GM18519 (cell line): ENCODE results near the gene VPS13D.
"Not testable (repeated sequence)": the region's sequence is repeated elsewhere in the genome, so short reads cannot be mapped to it uniquely, and the experiment has no call there.

ENCODE experiments used
- ATAC-seq: cut with Tn5 transposase; IDR thresholded peaks from one replicate; pipeline ENCODE4 v1.9.1; 2021; ENCODE audit warnings: mild to moderate bottlenecking, moderate library complexity; ENCODE audit not compliant: unreplicated experiment, low FRiP score

VPS13D gene

DNA sequence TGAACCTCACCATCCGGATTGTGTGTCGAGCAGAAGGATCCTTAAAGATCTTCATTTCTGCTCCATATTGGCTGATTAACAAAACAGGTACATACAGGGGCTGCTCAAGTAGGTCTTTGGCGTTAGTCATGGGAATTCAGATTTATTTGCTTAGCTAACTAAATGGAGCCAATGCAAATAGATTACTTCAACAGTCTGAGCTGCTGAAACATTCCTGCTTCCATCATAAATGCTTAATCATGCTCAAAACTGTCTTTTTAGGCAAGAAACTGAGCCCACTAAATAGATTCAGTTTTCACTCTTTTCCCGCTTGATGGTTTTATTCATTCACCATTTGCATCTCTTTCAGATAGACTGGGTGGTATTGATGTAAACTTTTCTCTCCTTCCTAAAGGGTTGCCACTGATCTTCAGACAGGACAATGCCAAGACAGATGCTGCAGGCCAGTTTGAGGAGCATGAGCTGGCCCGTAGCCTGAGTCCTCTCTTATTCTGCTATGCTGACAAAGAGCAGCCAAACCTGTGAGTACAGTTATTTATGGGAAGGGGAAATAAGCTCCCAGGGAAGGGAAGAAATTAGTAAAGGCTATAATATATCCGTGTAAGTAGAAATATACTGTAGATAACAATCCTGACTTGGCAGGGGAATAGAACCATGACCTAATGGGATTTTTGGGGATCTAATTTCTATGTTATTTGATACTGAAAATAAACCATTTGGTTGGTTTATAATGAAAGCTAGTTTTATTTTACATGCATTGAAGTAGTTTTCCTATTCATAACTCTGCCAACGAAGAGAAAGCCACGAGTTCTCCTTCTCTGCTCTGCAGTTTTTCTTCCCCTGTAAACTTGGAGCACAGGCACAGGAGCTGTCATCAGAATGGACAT, 126.4 kb downstream of the VPS13D start:
- ATAC-seq, result no peak

DNA sequence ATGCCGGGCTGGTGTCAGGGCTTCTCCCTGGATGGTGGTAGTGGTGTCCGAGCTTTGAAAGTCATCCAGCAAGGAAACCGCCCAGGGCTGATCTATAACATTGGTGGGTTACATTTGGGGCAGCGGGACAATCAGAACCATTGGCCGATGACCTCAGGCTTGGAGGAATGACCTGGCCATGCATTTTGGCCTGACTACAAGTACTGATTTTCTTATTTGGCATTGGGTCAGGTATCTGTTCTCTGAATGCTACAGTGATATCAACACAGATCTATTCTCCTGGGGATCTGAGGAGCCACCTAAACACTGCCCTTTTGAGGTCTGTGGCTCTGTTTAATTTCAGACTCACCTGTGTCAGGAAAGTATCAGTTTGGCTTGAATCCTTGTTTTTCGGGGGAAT, 128.7 kb downstream of the VPS13D start:
- ATAC-seq, result no peak

DNA sequence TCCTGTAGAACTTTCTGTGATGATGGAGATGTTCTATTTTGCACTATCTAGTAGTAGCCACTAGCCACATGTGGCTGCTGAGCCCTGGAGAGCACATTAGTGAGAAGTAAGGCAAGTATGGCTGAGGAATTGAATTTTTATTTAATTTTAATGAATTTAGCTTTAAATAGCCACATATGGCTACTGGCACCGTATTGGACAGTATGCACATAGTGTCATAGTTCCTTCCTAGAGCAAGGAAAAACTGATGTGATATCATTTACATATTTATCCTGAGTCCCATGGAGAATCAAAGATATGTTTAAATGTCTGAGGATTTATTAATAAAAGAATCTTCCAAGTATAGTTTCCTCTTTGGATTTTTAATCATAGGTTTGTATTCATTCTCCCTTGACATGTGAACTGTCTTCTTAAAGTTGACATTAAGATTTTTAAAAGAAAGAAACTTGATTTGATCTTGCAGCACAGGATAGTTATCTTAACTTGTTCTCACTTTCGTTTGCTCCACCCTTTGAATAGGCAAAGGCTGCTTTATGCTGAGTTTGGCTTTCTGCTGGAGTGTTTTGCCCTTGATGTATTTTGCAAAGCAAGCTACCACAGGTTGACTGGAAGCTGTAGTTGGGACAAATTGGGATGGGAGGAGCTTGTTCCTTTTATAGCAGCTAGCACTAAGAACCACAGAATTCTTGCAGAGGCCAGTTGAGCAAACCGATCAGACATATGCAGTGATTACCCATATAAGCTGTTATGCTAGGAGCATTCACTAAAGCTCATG, 129.7 kb downstream of the VPS13D start:
- no peak for ATAC-seq

DNA sequence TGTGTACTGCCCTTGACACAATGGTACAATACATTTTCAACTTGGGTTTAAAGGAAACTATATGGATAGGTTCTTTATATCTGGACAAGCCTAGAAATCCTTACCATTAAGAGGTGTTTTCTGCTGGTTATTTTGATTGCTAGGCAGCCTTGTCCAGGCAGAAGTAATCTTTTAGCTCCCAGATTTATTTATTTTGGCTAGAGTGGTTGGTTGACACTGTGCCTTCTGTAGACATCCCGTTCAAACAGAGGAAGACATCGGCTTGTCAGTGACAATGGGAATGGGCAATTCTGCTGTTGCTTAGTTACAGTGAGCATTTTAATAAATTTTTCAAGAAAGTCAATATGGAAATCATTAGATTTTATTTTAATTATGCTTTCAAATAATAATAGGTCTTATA, 138.8 kb downstream of the VPS13D start:
- no peak for ATAC-seq

DNA sequence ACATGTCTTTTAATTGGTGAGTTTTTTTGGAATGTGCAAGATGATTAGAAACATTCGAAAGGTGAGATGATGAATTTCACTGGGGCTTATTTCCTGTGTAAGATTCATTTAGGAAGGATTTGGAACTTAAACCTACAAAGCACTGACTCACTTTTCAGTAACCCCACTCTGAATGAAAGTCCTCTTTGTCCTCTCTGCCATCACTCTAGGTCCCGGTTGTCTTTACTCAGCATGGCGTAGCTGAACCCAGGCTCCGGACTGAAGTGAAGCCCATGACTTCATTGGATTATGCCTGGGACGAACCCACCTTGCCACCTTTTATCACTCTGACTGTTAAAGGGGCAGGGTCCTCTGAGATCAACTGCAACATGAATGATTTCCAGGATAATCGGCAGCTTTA, 139.4 kb downstream of the VPS13D start:
- ATAC-seq, result no peak

DNA sequence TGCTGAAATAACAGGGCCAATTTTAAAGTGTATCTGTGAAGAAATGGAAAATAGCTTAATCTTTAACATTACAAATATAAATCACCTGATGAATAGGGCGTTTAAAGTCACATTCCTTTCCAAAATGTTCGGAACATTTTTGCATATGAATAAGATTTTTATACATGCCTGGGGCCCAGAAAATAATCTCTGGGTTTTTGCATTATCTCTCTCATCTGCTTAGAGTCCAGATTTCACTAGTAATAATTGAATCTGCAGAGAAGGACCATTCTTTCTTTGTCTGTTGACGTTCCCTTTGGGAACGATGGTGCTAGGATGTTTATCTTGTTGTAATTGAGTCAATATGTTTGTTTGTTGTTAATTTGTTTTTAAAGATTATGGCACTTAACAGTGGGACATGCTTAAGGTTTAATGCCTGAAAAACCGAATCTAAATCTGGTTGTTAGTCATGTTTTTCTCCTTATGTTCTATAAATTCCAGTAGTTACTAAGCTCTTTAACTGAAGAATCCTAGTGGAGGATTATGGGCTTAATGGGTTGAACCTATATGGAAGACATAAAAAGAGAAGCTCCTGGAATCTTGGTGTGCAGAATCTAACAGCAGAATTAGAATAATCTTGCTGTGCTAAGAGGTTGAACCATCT, 140.6 kb downstream of the VPS13D start:
- no peak for ATAC-seq

DNA sequence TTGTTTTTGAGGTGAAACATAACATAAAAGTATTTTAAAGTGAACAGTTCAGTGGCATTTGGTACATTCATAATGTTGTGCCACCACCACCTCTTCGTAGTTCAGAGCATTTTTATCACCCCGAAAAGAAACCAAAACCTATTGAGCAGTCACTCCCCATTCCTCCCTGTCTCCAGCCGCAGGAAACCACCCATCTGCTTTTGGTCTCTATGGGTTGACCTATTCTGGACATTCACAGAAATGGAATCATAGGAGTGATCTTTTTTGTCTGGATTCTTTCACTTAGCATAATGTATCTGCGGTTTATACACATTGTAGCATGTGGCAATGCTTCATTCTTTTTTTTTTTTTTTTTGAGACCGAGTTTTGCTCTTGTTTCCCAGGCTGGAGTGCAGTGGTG, 141.2 kb downstream of the VPS13D start:
- no peak for ATAC-seq

DNA sequence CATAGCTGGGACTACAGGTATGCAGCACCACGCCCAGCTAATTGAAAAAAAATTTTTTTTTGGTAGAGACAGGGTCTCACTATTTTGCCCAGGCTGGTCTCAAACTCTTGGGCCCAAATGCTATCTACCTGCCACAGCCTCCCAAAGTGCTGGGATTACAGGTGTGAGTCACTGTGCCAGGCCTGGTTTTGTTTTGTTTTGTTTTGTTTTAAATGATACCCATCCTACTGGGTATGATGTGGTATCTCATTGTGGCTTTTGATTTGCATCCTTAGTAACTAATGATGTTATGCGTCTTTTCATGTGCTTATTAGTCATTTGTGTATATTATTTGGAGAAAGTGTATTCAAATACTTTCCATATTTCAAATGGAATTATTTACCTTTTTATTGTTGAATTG, 142.3 kb downstream of the VPS13D start:
- no peak for ATAC-seq

DNA sequence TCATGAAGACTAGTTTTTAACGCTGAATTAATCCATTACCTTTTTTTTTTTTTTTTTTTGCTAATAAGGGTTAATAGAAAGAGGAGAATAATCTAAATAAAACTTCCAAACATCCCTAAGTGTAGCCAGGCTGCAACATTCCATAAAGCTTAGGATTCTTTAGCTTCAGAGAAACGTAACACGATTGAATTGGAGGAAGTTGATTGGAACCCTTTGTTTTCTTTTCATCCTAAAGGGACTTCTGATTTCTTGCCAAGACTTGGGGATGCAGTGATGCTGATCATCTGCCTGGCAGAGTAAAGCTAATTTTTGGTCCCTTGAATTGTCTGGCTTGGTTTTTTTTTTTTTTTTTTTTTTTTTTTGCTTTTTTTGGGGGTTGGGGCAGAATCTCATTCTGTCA, 142.9 kb downstream of the VPS13D start:
- ATAC-seq, result no peak

DNA sequence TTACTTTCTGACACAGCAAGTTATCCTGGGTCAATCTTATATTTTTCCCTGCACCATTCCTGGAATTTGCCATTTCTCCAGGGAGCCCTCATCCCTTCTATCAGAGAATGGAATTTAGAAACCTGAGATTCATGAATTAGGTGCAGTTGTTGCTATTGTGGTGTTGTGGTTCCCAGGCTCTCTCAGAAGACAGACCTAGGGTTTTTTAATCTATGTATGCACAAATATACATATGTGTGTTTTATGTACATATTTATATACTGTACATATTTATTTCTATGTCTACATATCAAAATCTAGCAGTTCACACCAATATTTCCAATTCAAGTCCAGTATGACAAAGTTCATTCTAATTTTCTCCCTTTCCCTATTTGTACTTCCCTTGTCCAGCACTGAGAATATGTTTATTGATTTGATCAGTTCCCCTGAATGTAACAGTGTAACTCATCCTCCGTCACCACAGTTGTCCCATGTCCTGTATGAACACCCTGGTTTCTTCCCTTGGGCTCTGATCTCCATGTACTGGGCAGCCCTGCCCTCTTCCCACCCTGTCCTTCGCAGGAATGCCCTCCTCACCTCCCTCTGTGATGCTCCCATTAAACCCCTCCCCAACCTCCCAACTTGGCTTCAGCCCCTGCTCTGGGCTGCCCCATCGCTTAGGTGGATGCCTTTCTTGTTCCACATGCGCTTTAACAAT, 145.5 kb downstream of the VPS13D start:
- ATAC-seq, result no peak

DNA sequence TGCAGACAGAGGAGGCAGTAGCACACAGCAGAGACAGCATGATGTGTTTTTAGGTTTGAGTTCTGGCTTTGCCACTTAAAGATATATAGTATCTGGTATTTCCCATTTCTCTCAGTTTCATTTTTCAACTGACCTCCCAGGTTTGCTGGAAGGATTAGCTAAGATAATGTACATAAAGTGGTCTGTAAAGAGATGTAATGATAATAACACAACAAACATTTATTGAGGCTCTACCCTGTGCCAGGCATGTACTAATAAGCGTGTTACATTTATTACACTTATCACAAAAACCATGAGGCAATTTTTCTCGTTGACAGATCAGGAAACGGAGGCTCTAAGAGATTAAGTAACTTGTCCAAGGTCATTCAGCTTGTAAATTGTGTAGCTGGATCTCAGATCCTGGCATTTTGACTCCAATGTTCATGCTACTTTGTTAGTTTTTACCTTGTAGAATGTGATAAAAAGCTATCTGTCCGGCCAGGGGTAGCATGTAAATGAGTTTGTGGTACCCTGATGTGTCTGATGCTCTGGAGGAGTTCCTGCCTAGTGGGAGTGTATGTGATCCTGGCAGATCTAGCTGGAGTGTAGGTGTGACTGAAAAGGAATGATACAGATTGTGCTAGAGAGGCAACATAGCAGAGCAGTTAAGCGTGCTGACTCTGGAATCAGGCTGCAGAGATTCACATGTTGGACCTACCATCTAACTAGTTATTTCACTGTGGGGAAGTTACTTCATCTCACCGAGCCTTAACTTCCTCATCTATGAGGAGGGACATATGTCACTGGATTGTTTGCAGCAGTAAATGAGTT, 146.6 kb downstream of the VPS13D start:
- ATAC-seq, result no peak

DNA sequence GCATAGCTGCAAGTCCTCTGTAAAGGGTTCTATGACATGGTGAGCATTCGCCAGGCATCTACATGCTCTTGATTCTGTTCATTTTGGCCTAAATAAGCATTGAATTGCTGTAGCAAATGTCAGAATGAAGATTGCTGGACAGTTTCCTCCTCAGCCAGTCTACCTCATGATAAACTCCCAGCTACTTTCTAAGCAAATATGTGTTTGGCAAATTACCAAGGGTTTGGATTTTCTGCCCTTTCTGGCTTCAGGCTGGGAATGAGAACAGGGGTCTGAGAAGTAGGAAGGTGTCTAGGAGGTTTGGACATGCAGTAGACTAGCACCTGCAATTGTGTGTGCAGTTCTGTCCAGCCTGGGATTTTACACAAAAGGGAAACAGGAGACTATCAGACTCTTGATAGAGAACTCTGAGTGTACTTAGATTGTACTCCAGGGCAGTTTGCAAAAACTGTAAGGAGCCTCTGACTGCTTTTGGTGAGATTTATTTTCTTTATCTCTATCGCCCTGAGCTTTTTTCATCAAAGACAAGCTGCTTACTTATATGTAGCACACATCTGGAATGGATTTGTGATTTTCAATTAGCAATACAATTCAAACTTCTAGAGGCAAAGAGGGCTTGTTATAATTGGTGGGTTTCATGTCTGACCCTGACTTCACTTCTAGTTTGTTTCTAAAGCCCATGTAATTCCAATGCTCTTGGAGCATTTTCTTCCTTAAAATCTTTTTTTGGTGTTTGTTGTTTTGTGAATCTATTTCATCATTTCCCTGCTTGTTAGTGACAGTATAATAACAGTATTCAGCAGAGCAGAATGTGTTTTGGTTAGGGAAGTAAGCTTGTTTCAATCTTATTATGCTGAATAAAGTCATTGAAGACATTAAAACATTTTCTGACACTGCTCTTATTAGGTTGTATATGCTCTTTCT, 150.8 kb downstream of the VPS13D start:
- ATAC-seq, result no peak

DNA sequence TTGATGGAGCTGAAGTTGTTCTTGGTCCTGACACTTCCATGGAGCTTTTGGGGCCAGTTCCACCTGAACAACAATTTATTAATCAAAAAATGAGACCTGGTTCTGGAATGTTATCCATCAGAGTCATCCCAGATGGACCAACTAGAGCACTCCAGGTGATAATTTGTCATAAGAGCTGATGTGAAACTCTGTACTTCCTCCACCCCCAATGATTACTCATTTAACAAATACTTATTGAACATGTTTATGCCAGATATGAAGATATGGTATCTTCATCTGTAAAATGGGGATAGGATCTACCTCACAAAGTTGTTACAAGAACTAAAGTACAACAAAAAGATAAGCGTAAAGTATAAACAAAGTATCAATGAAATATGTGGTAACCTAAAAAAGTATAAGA, 153.2 kb downstream of the VPS13D start:
- no peak for ATAC-seq

DNA sequence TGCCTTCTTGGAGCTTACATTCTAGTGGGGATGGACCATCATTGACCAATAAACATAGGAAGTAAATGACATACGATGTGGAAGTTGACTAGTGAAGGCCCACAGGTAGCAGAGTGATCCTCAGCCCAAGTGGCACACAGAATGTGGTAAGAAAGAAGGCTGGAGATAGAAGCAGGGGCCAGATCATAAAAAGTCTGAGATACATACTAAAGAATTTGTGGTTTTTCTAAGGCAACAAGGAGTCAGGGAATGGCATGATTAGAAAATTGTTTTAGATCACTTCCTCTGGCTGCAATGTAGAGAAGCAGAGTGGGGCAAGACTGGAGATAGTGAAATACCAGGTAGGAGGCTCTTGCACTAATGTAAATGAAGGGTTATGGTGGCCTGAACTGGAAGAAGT, 154.0 kb downstream of the VPS13D start:
- no peak for ATAC-seq

DNA sequence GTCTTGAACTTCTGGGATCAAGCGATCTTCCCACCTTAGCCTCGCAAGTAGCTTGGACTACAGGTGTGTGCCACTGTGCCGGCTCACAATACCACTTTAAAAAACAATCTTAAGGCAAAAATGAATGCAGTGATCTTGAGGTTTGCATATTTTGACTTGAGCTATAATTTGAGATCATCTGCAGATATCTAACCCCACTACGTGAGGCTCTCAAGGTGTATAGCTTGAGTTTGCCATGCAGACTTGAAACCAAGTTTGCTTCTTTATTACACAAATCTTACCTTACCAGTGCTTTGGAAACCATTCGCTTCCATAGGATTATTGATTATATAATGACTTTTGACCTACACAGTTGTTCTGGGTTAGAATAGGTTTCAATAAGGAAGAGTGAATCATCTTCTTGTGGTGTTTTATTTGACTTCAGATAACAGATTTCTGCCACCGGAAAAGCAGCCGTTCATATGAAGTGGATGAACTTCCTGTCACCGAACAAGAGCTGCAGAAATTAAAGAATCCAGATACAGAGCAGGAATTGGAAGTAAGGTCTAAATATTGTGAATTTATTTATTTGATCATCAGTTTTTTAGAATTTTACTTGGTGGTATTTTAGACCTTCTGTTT, 155.1 kb downstream of the VPS13D start:
- no peak for ATAC-seq

DNA sequence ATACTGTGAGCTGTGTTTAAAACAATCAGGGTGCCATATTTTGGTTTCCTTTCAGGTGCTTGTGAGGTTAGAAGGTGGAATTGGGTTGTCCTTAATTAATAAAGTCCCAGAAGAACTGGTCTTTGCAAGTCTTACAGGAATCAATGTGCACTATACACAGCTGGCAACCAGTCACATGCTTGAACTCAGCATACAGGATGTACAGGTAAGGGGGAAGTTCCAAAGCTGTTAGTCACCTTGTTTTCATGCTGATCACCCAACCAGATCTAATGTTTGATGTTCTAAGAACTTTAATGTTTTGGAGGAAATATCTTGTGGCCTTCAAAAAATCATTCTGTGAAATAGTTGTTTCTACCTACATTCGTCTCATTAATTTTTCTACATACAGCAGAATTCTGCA, 156.3 kb downstream of the VPS13D start:
- no peak for ATAC-seq

DNA sequence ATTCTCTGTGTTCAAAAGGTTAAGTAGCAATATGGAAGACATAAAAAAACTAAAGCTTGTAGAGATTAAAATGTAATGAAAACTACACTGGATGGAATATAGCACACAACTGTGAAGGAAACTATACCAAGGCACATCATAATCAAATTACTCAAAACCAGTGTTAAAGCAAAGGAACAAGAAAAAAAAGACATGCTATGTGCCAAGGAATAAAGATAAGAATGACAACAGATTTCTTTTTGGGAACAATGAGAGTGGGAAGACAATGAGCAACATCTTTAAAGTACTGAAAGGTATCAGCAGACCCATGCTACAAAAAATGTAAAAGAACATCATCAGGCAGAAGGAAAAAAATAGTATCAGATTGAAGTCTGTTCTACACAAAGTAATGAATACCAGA, 157.8 kb downstream of the VPS13D start:
- ATAC-seq, result no peak

DNA sequence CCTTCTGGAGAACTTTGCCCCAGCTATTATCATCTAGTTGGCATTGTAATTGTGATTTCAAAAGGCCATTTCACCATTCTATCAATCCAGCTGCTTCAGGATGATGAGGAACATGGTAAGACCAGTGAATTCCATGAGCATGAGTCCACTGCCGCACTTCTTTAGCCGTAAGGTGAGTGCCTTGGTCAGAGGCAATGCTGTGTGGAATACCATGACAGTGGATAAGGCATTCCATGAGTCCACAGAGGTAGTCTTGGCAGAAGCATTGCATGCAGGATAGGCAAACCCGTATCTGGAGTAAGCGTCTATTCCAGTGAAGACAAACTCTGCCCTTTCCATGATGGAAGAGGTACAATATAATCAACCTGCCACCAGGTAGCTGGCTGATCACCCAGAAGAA, 160.5 kb downstream of the VPS13D start:
- not testable (repeated sequence) for ATAC-seq
